Activated CD4-positive, CD25-positive, alpha-beta regulatory T cell treated with anti-CD3 and anti-CD28 coated beads, Interleukin-2, amount 50 U/mL, for 72 hours (primary cell): ENCODE data around the gene TXNDC5.
"Not testable (repeated sequence)": the region's sequence is repeated elsewhere in the genome, so short reads cannot be mapped to it uniquely, and the experiment has no call there.

Source experiments
- DNase-seq: peaks from one replicate; pipeline ENCODE4 v3.0.0; 2021

Gene TXNDC5

DNA sequence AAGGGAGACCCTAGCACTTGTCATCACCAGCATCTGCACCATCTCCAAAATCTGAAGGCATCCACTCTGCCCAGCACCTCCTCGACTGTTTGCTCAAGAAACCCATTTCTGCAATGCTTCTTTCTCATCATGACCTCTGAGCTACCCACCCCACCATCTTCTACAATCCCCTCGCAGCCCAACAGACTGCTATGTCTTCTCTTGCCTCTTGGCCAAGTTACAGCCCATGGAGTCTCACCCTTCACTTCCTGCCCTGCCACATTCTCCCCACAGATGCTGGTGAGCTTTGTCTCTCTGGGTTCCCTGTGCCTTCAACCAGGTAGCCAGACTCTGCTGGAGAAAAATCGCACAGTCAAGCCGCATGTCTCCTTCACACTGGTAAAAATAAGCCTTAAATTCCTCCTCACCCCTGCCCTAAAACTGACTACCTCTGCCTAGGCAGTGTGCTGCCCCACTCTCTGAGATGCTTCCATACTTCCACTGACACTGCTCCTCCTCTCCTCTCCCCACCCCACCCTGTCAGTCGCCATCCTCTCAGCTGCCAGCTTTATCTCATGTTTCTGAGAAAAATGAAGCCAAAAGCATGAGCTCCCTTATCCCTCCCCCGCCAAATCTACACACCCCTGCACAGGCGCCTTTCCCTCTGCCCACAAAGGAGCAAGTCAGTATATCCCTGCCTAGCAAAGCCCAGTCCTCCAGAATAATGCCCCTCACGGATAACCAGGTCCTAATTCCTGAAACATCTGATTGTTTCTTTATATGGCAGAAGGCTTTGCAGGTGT is 2.3 kb upstream of the TXNDC5 start:
- no peak for DNase-seq

DNA sequence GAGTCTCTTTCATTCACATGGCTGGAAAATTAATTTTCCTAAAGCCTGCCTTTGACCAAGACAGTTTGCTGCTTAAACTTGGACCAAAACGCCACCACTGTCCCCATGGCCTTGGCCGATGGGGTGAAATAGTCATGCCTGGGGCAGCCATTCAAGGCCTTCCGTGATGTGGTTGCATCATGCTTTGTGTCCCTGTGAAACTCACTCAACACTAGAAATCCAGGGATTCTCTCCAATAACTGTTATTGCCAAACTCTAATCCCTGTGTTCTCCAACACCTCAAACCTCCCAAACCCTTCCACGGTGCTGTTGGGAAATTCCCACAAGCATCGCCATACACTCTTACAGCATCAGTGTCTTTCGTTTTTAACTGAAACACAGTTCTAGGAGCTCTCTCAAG is 1.4 kb upstream of the TXNDC5 start:
- no peak for DNase-seq

DNA sequence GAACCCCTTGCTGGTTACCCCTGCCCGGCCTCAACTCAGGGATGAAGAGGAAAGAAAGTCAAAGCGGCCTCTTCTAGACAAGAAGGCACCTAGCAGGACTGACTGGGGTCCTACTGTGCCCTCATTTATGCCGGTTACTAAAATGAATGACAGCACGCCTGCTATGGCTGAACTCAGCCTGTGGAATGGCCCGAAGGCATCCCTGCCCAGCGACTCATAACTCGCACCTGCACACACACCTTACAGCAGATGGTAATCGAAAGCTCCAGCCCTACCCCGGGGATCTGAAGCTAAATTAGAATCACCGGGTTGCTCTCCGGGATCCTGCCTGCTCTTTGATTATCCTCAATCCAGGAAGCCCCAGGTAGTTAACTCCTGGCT is 747 bp upstream of the TXNDC5 start:
- DNase-seq: no peak

GRCh38 chr6:7910298-7910653 is 312 bp downstream of the TXNDC5 start:
- DNase-seq: no peak

GRCh38 chr6:7909323-7910276 is 988 bp downstream of the TXNDC5 start:
- peak; percentile 51 for DNase-seq

DNA sequence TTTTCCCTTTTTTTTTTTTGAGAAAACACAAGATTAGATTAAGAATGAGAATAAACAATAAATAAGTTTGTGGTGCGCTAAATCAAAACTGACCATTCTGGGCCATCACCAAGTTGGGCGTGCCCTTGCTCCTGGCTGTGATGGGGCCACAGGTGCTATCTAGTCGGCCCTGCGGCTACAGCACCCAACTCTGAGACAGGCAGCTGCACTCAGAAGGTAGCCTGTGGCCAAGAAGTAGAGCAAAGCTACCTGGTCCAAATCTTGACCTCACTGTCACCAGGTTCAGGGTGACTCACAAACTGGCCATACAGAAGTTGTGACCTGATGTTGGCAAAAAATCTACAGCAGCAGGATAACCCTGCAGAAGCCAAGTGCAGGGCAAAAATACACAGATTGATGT is 3.4 kb downstream of the TXNDC5 start:
- DNase-seq: no peak

DNA sequence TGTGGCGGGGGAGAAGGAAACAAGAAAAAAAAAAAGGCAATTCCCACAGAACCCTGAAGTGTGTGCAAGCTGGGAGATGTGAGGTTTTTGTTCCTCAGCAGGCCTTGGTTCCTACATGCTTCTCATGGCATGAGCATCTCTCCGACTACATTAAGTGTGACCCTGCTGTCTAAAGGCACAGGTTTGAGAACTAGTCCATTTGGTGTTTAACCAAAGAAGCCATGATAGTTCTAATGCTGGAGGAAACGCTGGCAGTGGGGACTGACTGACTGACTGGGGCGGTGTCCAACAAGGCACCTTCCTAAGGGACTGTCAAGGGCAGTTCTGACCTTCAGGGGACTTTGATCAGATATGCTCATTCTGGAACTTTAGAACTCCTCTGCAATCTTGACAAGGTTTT is 3.8 kb downstream of the TXNDC5 start:
- DNase-seq: no peak

- no peak for DNase-seq
Observed at GRCh38 chr6:7905416-7905815, 5.2 kb downstream of the TXNDC5 start.

GRCh38 chr6:7904654-7905319 is 5.8 kb downstream of the TXNDC5 start:
- DNase-seq: no peak

DNA sequence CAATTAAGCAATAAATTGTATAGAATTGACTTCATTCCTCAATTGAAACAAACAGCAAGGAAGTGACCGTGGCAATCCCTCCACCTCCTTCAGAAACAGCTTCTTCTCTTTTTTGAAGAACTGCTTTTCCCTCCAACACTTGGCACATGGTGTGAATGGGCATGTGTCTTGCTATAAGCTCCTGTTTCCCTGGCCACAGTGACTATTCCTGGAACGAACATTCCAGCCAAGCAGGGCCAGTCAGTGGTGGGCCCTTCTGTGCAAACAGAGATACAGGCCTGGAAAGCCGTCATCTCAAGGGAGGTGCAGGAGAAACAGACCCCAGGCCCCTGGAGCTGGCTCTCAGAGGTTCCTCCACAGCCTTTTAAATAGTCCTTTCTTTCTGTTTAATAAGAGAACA is 6.9 kb downstream of the TXNDC5 start:
- DNase-seq: no peak

GRCh38 chr6:7902867-7903266 is 7.7 kb downstream of the TXNDC5 start:
- no peak for DNase-seq

- no peak for DNase-seq
Observed at GRCh38 chr6:7902221-7902620, 8.4 kb downstream of the TXNDC5 start.

DNA sequence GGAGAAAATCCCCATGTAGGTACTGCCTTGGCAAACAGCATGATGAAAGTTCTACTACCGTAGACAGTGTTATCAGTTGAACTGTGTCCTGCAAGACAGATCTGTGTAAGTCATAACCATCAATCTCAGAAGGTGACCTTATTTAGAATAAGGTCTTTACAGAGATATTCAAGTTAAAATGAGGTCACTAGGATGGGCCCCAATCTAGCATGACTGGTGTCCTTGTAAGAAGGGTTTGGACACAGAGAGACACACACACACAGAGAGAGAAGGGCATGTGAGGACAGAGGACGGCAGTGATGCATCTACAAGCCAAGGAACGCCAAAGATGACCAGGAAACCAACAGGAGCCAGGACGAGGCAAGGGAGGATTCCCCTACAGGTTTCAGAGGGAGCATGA is 8.8 kb downstream of the TXNDC5 start:
- no peak for DNase-seq

GRCh38 chr6:7901056-7901455 is 9.5 kb downstream of the TXNDC5 start:
- no peak for DNase-seq

DNA sequence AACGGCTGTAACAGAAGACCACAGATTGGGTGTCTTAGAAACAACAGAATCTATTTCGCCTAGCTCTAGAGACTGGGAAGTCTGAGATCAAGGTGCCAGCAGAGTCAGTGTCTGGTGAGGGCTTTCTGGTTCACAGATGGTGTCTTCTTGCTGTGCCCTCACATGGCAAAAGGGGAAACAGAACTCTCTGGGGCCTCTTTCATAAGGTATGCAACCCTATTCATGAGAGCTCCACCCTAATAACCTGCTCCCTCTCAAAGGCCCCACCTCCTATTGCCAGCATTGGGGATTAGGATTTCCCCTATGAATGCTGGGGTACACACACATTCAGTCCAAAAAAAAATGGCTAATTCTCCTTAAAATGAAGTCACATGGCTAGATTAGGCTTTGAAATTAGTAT is 10.0 kb downstream of the TXNDC5 start:
- no peak for DNase-seq

DNA sequence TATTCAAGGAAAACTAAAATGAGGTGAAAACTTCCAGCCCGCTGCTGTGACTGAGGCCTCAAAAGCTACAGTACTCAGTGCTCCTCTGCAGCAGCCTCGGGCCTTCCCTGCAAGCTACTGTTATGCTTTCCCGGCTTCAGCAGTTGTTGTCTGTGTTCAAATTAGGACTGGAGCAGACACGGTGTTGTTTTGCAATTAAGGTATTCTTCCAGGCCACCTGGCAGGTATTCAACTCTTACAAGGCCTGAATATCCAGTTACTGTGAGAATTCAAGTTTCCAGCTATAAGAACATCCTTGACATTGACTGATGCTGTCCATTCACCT is 10.7 kb downstream of the TXNDC5 start:
- no peak for DNase-seq

- DNase-seq: no peak
Observed at GRCh38 chr6:7899101-7899888, 11.3 kb downstream of the TXNDC5 start.

DNA sequence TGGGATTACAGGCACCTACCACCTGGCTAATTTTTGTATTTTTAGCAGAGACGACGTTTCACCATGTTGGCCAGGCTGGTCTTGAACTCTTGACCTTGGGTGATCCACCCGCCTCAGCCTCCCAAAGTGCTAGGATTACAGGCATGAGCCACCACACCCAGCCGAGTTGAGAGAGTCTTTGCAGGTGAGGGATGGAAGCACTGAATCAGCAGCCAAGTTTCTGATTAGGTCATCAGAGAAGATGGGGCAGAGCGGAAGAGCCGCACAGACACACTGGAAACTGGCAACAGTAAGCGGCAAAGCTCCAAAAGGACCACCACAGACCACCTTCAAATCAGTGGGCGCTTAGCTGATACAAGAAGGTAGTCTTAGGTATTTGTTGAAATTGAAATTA is 12.4 kb downstream of the TXNDC5 start:
- DNase-seq: not testable (repeated sequence)

DNA sequence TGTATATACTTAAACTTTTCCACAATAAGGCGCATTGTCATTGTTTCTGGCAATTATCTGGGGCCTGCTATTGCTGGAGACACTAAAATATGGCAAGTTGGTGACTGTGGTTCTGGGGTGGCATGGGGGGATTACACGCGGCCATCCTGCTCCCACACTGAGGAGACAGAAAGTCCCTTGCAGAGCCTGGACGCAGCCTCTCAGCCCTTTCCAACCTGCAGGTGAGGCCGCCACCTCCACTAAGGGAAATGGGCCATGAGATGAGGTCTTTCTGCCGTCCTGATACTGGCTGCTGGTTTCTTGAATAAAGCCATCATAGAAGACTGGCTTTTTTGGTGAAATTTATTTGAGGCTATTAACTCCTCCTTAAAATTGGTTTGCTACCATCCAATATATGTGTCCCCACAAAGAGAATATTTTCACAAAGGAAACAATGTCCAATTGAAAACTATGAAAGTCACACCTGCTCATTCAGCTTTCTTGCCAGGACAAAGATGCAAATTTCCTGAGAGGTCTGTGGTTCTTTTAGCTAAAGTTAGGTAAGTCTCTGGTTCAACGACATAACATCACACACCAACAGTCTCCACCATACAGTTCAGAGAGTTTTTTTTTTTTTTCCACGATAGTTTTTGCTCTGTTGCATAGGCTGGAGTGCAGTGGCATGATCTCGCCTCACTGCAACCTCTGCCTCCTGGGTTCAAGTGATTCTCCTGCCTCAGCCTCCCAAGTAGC is 13.0 kb downstream of the TXNDC5 start:
- no peak for DNase-seq

- DNase-seq: no peak
Observed at GRCh38 chr6:7896465-7896987, 14.1 kb downstream of the TXNDC5 start.

DNA sequence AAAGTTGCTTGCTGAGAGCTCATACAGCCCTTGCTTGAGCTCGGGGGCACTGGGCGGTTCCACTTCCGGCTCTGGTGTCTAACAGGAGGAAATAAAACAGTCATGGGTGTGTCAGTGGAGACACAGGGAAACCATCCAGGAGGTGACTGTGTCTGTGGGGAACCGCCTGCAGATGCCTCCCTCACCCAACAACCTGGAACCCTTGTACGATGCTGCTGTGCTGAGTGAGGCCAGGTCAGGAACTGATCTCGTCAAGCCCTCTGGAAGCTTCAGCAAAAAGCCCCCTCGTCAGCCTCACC is 15.5 kb downstream of the TXNDC5 start:
- no peak for DNase-seq
